ENCODE measurements around the gene UCKL1.

UCKL1 gene

DNA sequence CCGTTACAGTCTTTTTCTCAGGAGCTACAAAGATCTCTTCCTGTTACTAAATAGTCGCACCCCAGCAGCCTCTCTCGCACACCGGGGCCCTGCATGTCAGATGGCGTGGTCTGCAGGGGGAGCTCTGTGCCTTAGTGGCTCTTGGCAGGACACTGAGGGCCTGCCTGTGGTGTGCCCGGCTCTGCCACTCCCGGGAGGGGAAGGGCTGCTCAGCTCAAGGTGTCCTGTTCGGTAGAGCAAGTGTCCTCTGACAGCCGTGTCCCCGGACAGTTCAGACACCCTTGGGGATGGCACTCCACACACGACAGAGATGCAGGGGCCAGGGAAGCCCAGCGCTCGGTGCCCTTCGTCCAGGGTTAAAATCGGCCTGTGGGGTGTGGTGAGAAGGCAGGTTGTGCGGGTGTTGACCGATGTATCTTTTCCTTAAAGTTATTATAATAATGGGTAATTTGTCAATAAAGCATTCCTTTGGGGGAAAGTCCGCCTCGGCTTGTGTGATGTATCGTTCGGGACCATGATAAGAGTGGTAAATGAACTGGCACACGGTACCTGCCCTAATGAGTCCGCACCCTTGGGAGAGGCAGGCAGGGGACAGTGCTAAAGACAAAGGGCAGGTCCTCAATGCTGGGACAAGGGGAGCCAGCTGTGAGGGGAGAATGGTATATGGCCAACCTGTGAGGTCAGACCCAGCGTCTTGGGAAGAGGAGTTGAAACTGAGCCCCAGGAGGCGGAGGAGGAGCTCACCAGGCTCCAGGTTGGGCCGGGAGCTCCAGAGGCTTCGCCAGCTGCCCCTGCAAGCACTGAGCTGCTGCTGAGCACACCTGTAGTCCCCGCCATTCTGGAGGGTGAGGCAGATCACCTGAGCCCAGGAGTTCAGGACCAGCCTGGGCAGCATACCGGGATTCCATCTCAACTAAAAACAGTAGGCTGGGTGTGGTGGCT, 64.9 kb downstream of the UCKL1 start:
- DNase-seq (ENCODE audit: low read depth) = no peak
- no peak overlapping the region for H3K4me3 ChIP-seq (ENCODE audit: low read length)
- TF ChIP-seq CTCF (conservative IDR thresholded peaks at IDR 0.05; ENCODE audit: low read depth, low read length) = peak; percentile 2

- no peak for DNase-seq (ENCODE audit: low read depth)
- TF ChIP-seq CTCF (conservative IDR thresholded peaks at IDR 0.05; ENCODE audit: low read depth, low read length) = no peak
- H3K4me3 ChIP-seq (ENCODE audit: low read length) = no peak overlapping the region
Measured at GRCh38 chr20:63890616-63891015, 65.6 kb downstream of the UCKL1 start.

DNA sequence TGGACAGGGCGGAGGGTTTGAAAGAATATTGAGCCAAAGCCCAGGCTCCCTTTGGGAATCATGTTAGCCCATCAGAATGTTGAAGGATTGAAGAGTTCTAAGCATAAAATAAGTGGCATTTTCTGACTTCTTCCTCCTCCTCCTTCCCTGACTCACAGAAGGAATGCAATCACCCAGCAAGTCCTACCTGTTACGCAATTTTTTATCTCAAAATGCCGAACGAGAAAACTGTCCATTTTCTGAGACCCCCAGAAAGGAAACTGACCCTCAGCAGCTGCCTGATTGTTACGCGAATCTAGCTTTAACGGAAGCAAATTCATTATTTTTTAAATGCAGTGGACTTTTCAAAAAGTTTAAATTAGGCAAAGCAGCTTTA, 66.0 kb downstream of the UCKL1 start:
- TF ChIP-seq CTCF (conservative IDR thresholded peaks at IDR 0.05; ENCODE audit: low read depth, low read length) = no peak
- H3K4me3 ChIP-seq (ENCODE audit: low read length) = no peak overlapping the region
- no peak for DNase-seq (ENCODE audit: low read depth)
